K562 (cell line): ENCODE results near the gene EVA1B. TPM values are rescaled to one million over a fixed set of nuclear protein-coding genes. Genes with fewer than 3 reads are reported as not detected.

ENCODE experiments used
- BHLHE40 ChIP-seq: IDR thresholded peaks from 2 replicates; pipeline ENCODE4 v1.6.1; 2011; ENCODE audit warnings: low read length, improper control_type of control experiment
- CC2D1A ChIP-seq: fragments of 450-650 bp; IDR thresholded peaks from 2 replicates; pipeline ENCODE4 v1.6.1; 2017; ENCODE audit warnings: mild to moderate bottlenecking
- DDX20 ChIP-seq: fragments of 450-650 bp; IDR thresholded peaks from 2 replicates; pipeline ENCODE4 v1.6.1; 2016; ENCODE audit warnings: missing genetic modification characterization, low read depth, mild to moderate bottlenecking, missing compliant biosample characterization, moderate library complexity
- DIDO1 ChIP-seq: fragments of 450-650 bp; IDR thresholded peaks from 2 replicates; pipeline ENCODE4 v1.6.1; 2016; ENCODE audit warnings: low read depth, missing biosample characterization, missing genetic modification characterization
- HDAC1 ChIP-seq, 2 experiments: fragments of 450-650 bp; IDR thresholded peaks; 2 replicates each; pipeline ENCODE4 v1.6.1; 2016 to 2017; ENCODE audit warnings: inconsistent platforms in 1 of 2, mild to moderate bottlenecking in 1 of 2, moderate library complexity in 1 of 2
- HDAC3 ChIP-seq: fragments of 450-650 bp; IDR thresholded peaks from 2 replicates; pipeline ENCODE4 v1.6.1; 2018; ENCODE audit warnings: borderline replicate concordance, mild to moderate bottlenecking, moderate library complexity; ENCODE audit not compliant: partially characterized antibody
- HMG20B ChIP-seq: fragments of 250-450 bp; sonication (Bioruptor Pico); IDR thresholded peaks from 2 replicates; pipeline ENCODE4 v1.5.0; 2021; ENCODE audit warnings: mild to moderate bottlenecking
- KDM4B ChIP-seq, 2 experiments: fragments of 450-650 bp in 1 of 2; sonication (generic) in 1 of 2; IDR thresholded peaks; 2 replicates each; pipeline ENCODE4 v1.6.1; 2016 to 2017; ENCODE audit warnings: borderline replicate concordance in 2 of 2, antibody characterized with exemption in 1 of 2, low read depth in 1 of 2, mild to moderate bottlenecking in 1 of 2
- MAFF ChIP-seq: IDR thresholded peaks from 2 replicates; pipeline ENCODE4 v1.6.1; 2012; ENCODE audit warnings: low read length, improper control_type of control experiment
- POLR2AphosphoS5 ChIP-seq: IDR thresholded peaks from 2 replicates; pipeline ENCODE4 v1.6.1; 2011; ENCODE audit warnings: mild to moderate bottlenecking, low read depth, low read length, moderate library complexity; ENCODE audit not compliant: control insufficient read depth, insufficient read depth
- POU5F1 ChIP-seq: fragments of 150-350 bp; IDR thresholded peaks from 2 replicates; pipeline ENCODE4 v1.6.1; 2014; ENCODE audit warnings: borderline replicate concordance, low read length, low read depth, mild to moderate bottlenecking; ENCODE audit not compliant: partially characterized antibody
- RB1 ChIP-seq: fragments of 450-650 bp; IDR thresholded peaks from 2 replicates; pipeline ENCODE4 v1.6.1; 2017; ENCODE audit warnings: low read depth, mild to moderate bottlenecking
- RBM25 ChIP-seq: fragments of 200-400 bp; formaldehyde crosslinking; IDR thresholded peaks from 2 replicates; pipeline ENCODE4 v1.6.1; 2018; ENCODE audit warnings: low read length, low read depth, moderate library complexity; ENCODE audit not compliant: severe bottlenecking
- SETDB1 ChIP-seq: IDR thresholded peaks from one replicate; pipeline ENCODE4 v1.6.1; 2012; ENCODE audit warnings: low read length, control low read depth, inconsistent platforms
- SREBF1 ChIP-seq: fragments of 150-350 bp; IDR thresholded peaks from 2 replicates; pipeline ENCODE4 v1.6.1; 2014; ENCODE audit warnings: antibody characterized with exemption, low read depth, low read length, borderline replicate concordance
- ZNF316 ChIP-seq: fragments of 450-650 bp; IDR thresholded peaks from 2 replicates; pipeline ENCODE4 v1.6.1; 2016
- polyA plus RNA-seq, 8 experiments: library from polyadenylated mRNA; depleted of rRNA in 4 of 8; stranded (reverse) in 5 of 8; unstranded in 3 of 8; fragments of >200 nt; fragmentation: Nextera tagmentation in 2 of 8; fragmentation: Illumina TruSeq in 1 of 8; extraction: Ambion mirVana in 2 of 8; extraction: Trizol in 1 of 8; gene quantifications; 2 replicates each; pipeline versions ENCODE4 v1.2.1 to v1.2.3, GENCODE V29; 2011 to 2014; ENCODE audit warnings: inconsistent platforms in 1 of 8, missing spikeins in 1 of 8
- total RNA-seq, 7 experiments: library from RNA; depleted of rRNA in 6 of 7; stranded (reverse); fragments of >200 nt in 6 of 7; fragmentation: Illumina TruSeq in 2 of 7; extraction: Trizol in 2 of 7; gene quantifications; 2 replicates each; pipeline versions ENCODE4 v1.2.1 to v1.2.3, GENCODE V29; 2011 to 2021; ENCODE audit warnings: low replicate concordance in 1 of 7
- TF ChIP-seq, protein P1 (sequence below): fragments of 450-650 bp; IDR thresholded peaks from 2 replicates; pipeline ENCODE4 v1.6.1; 2017; ENCODE audit warnings: antibody characterized with exemption, mild to moderate bottlenecking
- TF ChIP-seq, protein P2 (sequence below): fragments of 450-650 bp; IDR thresholded peaks from 2 replicates; pipeline ENCODE4 v1.7.0; 2016; ENCODE audit warnings: borderline replicate concordance
- TF ChIP-seq, protein P3 (sequence below): fragments of 250-450 bp; sonication (Bioruptor Pico); IDR thresholded peaks from 2 replicates; pipeline ENCODE4 v1.5.0; 2021
- TF ChIP-seq, protein P4 (sequence below): fragments of 200-800 bp; sonication (Bioruptor generic); IDR thresholded peaks from 2 replicates; pipeline ENCODE4 v1.6.1; 2017; ENCODE audit warnings: missing genetic modification characterization, missing compliant biosample characterization

EVA1B gene
- total and polyA plus RNA-seq, 9 of the 15 experiments (the other 6 are each of a cell fraction or from before 2014, with no cell fraction given) = 0.08 to 65.7 (median 2.4) TPM

DNA sequence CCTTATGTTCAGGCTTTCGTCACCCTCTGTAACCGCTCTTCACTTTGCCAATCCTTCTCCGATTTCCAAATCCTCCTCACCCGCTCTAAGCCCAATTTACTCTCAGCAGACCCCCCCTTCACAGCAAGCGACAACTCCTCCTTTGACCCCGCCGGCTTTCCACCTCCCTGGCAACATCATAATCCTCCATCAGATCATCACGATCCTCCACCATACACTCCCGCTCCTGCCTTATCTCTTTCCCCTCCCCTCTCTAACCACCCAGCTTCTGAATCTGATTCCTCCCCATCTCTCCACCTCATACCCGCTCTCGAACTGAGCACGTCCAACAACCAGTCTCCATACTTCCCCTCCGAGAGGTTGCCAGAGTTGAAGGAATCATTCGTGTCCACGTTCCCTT is 7.5 kb upstream of the EVA1B start (continued):
- no peak for TF ChIP-seq HMG20B (CRISPR knock-in tag)
- no peak for TF ChIP-seq CC2D1A
- no peak for TF ChIP-seq POLR2AphosphoS5
- TF ChIP-seq SREBF1 = no peak
- TF ChIP-seq ZNF316 = no peak
- TF ChIP-seq, protein P1, sequence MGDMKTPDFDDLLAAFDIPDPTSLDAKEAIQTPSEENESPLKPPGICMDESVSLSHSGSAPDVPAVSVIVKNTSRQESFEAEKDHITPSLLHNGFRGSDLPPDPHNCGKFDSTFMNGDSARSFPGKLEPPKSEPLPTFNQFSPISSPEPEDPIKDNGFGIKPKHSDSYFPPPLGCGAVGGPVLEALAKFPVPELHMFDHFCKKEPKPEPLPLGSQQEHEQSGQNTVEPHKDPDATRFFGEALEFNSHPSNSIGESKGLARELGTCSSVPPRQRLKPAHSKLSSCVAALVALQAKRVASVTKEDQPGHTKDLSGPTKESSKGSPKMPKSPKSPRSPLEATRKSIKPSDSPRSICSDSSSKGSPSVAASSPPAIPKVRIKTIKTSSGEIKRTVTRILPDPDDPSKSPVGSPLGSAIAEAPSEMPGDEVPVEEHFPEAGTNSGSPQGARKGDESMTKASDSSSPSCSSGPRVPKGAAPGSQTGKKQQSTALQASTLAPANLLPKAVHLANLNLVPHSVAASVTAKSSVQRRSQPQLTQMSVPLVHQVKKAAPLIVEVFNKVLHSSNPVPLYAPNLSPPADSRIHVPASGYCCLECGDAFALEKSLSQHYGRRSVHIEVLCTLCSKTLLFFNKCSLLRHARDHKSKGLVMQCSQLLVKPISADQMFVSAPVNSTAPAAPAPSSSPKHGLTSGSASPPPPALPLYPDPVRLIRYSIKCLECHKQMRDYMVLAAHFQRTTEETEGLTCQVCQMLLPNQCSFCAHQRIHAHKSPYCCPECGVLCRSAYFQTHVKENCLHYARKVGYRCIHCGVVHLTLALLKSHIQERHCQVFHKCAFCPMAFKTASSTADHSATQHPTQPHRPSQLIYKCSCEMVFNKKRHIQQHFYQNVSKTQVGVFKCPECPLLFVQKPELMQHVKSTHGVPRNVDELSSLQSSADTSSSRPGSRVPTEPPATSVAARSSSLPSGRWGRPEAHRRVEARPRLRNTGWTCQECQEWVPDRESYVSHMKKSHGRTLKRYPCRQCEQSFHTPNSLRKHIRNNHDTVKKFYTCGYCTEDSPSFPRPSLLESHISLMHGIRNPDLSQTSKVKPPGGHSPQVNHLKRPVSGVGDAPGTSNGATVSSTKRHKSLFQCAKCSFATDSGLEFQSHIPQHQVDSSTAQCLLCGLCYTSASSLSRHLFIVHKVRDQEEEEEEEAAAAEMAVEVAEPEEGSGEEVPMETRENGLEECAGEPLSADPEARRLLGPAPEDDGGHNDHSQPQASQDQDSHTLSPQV = no peak
- no peak for TF ChIP-seq RB1
- TF ChIP-seq, protein P2, sequence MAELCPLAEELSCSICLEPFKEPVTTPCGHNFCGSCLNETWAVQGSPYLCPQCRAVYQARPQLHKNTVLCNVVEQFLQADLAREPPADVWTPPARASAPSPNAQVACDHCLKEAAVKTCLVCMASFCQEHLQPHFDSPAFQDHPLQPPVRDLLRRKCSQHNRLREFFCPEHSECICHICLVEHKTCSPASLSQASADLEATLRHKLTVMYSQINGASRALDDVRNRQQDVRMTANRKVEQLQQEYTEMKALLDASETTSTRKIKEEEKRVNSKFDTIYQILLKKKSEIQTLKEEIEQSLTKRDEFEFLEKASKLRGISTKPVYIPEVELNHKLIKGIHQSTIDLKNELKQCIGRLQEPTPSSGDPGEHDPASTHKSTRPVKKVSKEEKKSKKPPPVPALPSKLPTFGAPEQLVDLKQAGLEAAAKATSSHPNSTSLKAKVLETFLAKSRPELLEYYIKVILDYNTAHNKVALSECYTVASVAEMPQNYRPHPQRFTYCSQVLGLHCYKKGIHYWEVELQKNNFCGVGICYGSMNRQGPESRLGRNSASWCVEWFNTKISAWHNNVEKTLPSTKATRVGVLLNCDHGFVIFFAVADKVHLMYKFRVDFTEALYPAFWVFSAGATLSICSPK = 0 out of 2 replicates have a peak, but pooled peaks have one; percentile 71
- TF ChIP-seq, protein P3, sequence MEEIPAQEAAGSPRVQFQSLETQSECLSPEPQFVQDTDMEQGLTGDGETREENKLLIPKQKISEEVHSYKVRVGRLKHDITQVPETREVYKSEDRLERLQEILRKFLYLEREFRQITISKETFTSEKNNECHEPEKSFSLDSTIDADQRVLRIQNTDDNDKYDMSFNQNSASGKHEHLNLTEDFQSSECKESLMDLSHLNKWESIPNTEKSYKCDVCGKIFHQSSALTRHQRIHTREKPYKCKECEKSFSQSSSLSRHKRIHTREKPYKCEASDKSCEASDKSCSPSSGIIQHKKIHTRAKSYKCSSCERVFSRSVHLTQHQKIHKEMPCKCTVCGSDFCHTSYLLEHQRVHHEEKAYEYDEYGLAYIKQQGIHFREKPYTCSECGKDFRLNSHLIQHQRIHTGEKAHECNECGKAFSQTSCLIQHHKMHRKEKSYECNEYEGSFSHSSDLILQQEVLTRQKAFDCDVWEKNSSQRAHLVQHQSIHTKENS (CRISPR knock-in tag) = no peak
- no peak for TF ChIP-seq KDM4B (IDR thresholded peaks at IDR 0.05; ENCODE audit: borderline replicate concordance in 2 of 2, low read depth in 1 of 2)
- TF ChIP-seq HDAC1 (IDR thresholded peaks at IDR 0.05) = 0 out of 4 replicates have a peak, but pooled peaks of 1 of the 2 experiments have one; percentile 17
- TF ChIP-seq DIDO1 (tag) = no peak
- TF ChIP-seq RBM25 = no peak
- no peak for TF ChIP-seq MAFF
- no peak for TF ChIP-seq BHLHE40
- no peak for TF ChIP-seq POU5F1
- TF ChIP-seq SETDB1 = no peak
- no peak for TF ChIP-seq DDX20 (tag)
- TF ChIP-seq, protein P4, sequence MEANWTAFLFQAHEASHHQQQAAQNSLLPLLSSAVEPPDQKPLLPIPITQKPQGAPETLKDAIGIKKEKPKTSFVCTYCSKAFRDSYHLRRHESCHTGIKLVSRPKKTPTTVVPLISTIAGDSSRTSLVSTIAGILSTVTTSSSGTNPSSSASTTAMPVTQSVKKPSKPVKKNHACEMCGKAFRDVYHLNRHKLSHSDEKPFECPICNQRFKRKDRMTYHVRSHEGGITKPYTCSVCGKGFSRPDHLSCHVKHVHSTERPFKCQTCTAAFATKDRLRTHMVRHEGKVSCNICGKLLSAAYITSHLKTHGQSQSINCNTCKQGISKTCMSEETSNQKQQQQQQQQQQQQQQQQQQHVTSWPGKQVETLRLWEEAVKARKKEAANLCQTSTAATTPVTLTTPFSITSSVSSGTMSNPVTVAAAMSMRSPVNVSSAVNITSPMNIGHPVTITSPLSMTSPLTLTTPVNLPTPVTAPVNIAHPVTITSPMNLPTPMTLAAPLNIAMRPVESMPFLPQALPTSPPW (CRISPR knock-in tag) = peak; percentile 53
- TF ChIP-seq HDAC3 = no peak
